HG03139 (cell line): ENCODE measurements around the gene NBPF3.
"Not testable (repeated sequence)": the region's sequence is repeated elsewhere in the genome, so short reads cannot be mapped to it uniquely, and the experiment has no call there.

Source experiments
- ATAC-seq: cut with Tn5 transposase; IDR thresholded peaks from one replicate; pipeline ENCODE4 v1.9.1; 2021; ENCODE audit not compliant: unreplicated experiment

The NBPF3 gene, protein sequence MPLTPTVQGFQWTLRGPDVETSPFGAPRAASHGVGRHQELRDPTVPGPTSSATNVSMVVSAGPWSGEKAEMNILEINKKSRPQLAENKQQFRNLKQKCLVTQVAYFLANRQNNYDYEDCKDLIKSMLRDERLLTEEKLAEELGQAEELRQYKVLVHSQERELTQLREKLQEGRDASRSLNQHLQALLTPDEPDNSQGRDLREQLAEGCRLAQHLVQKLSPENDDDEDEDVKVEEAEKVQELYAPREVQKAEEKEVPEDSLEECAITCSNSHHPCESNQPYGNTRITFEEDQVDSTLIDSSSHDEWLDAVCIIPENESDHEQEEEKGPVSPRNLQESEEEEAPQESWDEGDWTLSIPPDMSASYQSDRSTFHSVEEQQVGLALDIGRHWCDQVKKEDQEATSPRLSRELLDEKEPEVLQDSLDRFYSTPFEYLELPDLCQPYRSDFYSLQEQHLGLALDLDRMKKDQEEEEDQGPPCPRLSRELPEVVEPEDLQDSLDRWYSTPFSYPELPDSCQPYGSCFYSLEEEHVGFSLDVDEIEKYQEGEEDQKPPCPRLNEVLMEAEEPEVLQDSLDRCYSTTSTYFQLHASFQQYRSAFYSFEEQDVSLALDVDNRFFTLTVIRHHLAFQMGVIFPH

DNA sequence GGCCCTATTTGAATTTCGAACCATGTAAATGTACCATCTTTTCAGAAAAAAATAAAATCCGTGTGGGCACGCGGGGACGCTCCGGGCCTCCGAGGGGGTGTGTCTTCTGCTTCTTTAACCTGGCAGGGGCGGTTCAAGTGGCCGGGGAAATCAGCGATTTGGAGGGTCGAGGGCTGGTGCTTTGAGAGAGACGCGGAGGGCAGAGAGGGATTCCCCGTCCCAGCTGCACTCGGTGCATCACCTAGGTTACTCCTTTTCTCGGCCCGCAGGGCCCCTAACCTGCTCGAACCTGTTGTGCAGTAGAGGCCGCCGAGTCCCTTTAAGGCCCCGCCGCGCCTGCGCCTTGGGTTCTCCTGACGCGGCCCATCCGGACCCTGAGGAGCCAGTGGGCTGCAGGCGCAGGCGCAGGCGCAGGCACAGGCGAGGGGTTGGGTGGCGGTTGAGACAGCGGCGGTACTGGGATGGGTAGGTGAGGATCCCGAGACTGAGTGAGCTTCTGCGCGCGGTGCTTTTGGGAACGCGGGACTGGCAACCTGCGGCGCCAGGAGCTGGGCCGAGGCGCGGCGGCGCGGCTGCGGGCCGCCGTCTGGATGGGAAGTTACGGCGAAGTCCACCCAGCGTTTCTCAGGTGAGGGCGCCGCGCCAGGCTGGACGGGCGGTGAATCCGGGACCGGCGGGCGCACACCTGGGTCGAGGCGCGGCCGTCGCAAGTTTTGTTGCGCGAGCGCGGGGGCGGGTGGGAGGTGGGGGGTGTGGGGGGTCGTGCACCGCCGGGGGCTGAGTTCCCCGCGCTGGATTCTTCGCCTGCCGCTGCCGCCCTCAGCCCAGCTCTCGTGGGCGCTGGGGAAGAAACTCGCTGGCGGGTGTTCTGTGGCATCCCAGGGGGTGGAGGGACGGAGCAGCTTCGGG is at the start of gene NBPF3:
Gene NBPF3 (plus strand): TSS at position 417 of the 909 bp plus-strand sequence. CDS start 4,950 bp downstream, outside the sequence.
- peak; percentile 80 for ATAC-seq

DNA sequence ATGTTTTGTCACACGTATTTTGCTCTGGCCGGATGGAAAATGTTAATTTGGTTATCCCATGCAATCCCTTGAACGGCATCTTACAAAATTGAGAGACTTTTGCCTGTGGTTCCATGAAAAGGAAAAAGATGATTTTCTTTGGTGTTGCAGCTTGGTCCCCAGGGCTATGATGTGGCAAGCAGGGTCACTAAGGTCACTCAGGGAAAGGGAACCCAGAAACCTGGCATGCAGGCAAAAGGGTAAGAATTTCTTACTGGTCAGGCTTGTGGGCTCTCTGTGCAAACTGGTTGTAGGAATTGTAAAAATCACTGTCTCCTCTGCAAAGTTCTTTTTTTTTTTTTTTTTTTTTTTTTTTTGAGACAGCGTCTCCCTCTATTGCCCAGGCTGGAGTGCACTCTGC is 48.4 kb upstream of the NBPF3 start:
- ATAC-seq, result no peak

DNA sequence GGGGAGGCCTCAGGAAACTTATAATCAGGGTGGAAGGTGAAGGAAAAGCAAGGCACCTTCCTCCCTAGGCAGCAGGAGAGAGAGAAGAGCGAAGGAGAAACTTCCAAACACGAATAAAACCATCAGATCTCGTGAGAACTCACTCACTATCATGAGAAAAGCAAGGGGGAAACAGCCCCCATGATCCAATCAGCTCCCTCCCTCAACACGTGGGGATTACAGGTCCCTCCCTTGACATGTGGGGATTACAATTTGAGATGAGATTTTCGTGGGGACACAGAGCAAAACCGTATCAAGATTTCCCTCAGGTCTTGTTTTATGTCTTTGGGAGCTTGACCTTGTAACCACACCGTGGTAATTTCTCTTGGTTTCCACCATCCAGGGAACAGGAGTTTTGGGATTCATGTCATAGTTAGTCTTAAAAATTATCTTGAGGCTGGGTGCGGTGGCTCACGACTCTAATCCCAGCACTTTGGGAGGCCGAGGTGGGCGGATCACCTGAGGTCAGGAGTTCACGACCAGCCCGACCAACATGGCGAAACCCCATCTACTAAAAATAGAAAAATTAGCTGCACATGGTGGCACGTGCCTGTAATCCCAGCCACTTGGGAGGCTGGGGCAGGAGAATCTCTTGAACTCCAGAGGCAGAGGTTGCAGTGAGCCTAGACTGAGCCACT is 47.2 kb upstream of the NBPF3 start:
- no peak for ATAC-seq

DNA sequence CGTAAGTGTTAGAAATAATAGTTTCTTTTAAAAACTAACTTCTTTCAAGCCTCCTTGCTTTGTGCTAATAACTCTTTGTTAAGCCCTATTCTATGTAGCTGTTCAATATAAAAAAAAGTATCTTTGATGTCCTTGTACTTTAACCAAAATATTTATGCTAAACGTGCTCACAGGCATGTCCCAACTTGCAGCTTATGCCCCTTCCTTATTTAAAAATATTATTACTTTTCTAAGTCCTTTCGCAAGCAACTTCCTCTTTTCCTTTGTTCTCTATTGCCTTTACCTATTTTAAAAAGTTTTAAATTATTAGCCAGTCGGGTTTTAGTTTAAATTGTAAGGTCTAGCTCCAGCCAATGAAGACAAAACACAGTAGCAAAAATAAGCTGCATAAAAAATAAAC is 43.4 kb upstream of the NBPF3 start:
- no peak for ATAC-seq

DNA sequence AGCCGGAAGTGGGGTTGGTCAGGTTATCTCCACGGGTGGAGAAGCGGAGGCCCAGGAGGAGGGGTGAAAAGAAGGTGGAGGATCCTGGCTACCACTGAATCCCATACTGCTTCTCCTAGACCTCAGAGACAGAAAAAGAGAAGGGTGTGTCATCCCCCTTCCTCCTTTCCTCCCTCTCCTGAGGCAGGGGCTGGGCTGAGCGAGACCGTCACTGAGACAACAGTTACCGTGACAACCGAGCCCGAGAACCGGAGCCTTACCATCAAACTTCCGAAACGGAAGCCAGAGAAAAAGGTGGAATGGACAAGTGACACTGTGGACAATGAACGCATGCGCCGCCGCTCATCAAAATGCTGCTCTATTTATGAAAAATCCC is 42.1 kb upstream of the NBPF3 start:
- ATAC-seq, result no peak

DNA sequence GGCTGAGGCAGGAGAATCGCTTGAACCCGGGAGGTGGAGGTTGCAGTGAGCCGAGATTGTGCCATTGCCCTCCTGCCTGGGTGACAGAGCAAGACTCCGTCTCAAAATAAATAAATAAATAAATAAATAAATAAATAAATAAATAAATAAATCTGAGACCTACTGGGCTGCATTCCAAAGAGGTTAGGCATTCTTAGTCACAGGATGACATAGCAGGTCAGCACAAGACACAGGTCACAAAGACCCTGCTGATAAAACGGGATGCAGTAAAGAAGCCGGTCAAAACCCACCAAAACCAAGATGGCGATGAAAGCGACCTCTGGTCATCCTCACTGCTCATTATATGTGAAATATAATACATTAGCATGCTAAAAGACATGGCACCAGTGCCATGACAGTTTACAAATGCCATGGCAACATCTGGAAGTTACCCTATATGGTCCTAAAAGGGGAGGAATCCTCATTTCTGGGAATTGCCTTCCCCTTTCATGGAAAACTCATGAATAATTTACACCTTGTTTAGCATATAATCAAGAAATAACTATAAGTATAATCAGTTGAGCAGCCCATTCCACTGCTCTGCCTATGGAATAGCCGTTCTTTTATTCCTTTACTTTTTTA is 38.1 kb upstream of the NBPF3 start:
- not testable (repeated sequence) for ATAC-seq

DNA sequence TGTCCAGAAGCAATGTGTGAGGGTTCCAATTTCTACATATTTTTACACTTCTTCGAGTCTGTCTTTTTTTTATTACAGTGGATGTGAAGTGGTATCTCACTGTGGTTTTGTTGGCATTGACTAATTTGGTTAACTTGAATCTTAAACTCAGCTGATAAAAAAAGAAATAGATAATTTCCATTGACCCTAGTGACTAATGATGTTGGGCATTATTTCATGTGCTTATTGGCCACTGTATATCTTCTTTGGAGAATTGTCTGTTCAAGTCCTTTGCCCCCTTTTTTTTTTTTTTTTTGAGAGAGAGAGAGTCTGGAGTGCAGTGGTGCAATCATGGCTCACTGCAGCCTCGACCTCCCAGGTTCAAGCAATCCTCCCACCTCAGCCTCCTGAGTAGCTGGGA is 33.3 kb upstream of the NBPF3 start:
- ATAC-seq, result no peak

DNA sequence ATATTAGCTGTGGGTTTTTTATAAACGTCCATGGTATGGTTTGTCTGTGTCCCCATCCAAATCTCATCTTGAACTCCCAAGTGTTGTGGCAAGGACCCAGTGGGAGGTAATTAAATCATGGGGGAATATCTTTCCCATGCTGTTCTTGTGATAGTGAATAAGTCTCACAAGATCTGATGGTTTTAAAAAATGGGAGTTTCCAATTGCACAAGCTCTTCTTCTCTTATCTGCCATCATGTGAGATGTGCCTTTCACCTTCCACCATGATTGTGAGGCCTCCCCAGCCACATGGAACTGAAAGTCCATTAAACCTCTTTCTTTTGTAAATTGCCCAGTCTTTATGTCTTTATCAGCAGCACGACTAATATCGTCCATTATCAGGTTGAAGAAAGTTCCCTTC is 30.0 kb upstream of the NBPF3 start:
- not testable (repeated sequence) for ATAC-seq

DNA sequence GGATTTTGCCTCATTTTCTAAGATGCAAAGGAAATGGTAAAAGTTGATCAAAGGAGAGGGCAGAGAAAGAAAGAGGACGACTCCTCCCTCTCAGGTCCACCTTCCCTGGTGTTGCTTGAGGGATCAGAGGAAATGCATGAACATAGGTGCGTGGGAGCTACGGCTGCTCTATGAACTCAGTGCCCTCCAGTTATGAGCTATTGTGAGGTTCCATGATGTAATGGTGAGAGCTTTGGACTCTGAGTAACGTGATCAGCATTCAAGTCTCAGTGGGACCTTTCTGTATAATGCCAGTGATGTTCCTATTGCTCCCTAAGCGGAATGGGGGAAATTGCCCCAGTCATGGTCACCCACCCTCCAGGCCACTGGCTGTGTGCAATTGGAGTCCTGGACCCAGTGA is 25.9 kb upstream of the NBPF3 start:
- ATAC-seq, result no peak

DNA sequence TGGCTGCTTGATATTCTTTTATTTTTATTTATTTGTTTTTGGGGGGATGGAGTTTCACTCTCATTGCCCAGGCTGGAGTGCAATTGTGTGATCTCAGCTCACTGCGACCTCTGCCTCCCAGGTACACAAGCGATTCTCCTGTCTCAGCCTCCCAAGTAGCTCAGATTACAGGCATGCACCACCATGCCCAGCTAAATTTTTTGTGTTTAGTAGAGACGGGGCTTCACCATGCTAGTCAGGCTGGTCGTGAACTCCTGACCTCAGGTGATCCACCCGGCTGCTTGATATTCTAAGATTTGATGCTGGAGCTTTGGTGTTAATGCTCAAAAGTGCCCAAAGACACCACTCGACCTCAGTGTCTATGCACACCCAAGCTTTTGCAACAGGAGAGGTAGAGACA is 19.6 kb upstream of the NBPF3 start:
- ATAC-seq, result not testable (repeated sequence)

DNA sequence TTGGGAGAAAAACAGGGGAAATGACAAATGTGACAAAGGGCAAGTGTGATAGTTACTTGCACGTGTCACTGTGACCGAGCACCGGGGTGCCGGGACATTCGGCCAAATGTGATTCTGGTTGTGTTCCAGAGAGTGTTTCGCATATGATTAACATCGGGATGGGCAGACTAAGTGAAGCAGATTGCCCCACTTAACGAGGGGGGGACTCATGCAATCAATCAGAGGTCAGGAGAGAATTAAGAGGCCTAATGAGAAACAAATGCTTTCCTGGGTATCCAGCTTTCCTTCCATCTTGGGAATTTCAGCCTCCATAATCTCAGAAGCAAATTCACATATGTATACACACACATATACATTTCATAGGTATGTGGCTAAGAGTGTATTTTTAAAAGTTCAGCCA is 18.6 kb upstream of the NBPF3 start:
- ATAC-seq, result not testable (repeated sequence)

DNA sequence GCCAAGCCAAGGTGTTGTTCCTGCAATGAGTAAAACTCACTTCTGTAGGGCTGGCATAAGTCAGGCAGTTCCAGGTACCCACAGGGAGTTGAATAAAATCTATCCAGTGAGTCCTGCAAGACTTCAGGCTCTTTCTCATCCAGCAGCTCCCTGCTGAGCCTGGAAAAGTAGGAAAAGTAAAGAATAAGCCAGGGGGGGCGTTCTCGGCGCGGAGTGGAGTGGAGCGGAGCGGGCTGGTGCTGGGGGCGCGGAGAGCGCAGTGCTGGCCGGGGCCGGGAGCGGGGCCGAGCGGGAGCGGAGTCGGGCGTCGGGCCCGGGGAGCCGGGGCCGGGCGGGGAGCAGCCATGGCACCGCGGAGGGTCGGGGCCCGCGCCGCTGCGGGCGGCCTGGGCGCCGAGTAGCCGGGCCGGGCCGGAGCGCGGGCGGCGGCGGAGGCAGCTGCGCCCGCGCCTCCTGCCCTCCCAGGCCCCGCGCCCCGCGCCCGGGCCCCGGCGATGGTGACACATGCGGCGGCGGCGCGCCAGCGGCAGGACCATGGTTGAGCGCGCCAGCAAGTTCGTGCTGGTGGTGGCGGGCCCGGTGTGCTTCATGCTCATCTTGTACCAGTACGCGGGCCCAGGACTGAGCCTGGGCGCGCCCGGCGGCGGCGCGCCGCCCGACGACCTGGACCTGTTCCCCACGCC is 12.0 kb upstream of the NBPF3 start:
- not testable (repeated sequence) for ATAC-seq

DNA sequence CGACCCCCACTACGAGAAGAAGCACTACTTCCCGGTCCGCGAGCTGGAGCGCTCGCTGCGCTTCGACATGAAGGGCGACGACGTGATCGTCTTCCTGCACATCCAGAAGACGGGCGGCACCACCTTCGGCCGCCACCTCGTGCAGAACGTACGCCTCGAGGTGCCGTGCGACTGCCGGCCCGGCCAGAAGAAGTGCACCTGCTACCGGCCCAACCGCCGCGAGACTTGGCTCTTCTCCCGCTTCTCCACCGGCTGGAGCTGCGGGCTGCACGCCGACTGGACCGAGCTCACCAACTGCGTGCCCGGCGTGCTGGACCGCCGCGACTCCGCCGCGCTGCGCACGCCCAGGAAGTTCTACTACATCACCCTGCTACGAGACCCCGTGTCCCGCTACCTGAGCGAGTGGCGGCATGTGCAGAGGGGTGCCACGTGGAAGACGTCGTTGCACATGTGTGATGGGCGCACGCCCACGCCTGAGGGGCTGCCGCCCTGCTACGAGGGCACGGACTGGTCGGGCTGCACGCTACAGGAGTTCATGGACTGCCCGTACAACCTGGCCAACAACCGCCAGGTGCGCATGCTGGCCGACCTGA is 11.4 kb upstream of the NBPF3 start:
- ATAC-seq, result not testable (repeated sequence)

DNA sequence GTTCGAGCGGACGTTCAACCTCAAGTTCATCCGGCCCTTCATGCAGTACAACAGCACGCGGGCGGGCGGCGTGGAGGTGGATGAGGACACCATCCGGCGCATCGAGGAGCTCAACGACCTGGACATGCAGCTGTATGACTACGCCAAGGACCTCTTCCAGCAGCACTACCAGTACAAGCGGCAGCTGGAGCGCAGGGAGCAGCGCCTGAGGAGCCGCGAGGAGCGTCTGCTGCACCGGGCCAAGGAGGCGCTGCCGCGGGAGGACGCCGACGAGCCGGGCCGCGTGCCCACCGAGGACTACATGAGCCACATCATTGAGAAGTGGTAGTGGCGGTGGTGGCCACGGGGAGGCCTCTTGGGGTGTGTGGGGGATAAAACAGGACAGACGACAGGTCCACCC is 10.7 kb upstream of the NBPF3 start:
- ATAC-seq, result not testable (repeated sequence)

DNA sequence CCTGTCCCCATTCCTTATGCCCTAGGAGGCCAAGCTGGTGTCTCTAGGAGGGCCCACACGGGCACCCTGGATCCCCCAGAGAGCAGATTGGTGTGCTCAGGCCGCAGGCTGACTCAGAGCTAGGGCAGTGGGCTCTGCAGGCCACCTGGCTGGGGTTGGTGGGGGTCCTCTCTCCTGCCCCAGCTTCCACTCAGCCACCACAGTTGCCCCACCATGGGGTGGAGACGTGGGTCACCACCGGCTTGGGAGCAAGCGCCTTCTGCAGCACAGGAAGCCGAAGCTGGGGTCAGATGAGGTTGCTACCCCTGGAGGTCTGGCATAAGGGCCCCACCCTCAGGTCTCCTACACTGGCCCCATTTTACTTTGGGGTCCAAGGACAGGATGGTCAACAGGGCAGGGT is 9.1 kb upstream of the NBPF3 start:
- not testable (repeated sequence) for ATAC-seq

DNA sequence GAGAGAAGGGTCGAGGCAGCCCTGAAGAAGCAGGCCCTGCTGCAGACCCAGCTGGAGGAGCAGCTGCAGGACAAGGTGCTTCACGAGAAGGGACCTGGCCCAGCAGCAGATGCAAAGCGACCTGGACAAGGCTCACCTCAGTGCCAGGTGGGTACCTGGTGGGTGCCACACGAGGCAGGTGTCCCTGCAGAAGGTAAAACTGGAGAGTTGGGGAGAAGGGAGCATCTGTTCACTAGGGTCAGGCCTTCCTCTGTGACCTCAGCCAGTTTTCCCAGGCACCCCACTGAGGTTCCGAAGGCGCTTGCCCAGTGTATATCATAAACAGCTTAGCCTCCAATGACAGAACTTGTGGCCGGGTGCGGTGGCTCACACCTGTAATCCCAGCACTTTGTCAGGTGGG is 5.5 kb upstream of the NBPF3 start:
- no peak for ATAC-seq

DNA sequence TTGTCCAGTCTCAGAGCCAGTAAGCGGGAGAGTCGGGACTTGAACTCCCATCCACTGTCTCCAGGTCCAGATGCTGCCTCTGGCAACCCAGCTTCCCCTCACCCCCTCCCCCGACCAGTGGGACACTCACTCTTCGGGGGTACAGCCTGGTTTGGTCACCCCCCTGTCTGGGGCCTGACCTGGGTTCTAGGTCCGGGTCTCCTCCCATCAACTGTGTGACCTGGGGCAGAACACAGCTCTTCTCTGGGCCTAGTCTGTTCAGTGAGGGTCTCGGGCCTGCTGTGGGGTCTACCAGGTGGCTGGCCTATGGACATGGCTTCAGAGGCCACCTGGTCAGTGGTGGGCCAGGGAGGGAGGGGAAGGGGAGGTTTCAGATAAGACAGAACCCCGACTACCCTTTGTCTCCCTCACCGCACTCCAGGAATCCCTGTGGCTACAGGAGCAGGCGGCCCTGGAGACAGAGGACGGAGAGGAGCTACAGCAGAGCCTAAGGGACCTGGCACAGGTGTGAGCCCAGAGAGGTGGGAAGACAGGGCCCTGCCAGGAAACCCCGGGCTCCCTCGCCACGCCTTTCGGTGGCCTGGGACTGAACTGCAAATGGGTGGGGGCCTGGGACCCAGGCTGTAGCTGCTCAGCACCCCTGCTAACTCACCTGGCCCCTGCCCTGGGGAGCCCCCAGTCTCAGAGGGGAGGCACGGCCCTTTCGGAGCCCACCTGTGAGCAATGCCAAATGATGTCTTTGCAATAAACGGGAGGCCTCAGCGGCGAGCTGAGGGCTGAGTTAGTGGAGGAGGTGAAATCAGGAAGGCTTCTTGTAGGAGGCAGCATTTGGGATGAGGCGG is 4.1 kb upstream of the NBPF3 start:
- ATAC-seq, result no peak

DNA sequence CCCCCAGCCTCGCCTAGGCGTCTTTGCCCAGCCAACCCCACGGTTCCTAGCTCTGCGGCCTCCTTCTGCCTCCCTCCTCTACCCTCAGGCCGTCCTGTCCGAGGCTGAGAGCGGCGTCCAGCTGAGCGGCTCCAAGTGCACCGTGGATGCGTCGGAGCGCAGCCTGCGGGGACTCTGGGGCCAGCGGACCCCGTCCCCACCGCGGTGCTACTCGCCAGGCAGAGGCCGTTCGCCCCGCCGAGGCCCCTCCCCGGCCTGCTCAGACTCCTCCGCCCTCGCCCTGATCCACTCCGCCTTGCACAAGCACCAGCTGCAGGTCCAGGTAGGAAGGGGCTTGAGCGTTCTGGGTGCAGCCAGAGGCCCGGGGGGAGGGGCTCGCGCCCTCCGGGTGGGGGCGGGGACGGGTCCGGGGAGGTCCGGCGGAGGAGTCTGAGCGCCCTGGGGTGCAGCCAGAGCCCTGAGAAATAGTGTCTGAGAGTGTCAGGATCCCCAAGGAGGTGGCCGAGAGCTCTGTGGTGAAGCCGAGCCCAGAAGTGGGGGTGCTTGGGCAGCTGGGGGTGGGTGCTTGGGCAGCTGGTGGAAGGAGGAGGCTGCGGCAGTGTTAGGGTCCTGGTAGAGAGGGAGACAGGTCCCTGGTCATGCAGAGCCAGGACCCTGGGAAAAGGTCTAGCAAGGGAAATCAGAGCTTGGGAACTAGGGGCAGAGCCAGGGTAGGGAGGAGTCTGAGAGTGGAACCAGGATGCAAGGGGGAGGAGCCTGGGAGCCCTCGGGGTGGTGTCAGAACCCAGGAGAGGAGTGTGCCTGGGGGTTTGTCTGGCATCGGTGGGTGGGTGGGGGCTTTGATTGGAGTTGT is 3.2 kb upstream of the NBPF3 start:
- ATAC-seq, result no peak
